Neural progenitor cell (in vitro differentiated cells): ENCODE measurements around the gene UQCR11. TPM values are rescaled to one million over a fixed set of nuclear protein-coding genes. Genes with fewer than 3 reads are reported as not detected.

Experiments used
- DNase-seq: peaks from one replicate; pipeline ENCODE4 v3.0.0-alpha.2; 2016; ENCODE audit warnings: low spot score
- H2AFZ ChIP-seq: fragments of 200-600 bp; sonication (generic); replicated peaks from 2 replicates; pipeline ENCODE4 v1.6.1; 2016; ENCODE audit warnings: antibody characterized with exemption
- H3F3A ChIP-seq: fragments of 200-600 bp; sonication (generic); 2 replicates; pipeline ENCODE4 v1.6.1; 2016; ENCODE audit warnings: antibody characterized with exemption, low read depth
- H3K27ac ChIP-seq: fragments of 200-600 bp; sonication (generic); 2 replicates; pipeline ENCODE4 v1.5.1; 2016; ENCODE audit warnings: mild to moderate bottlenecking
- H3K27me3 ChIP-seq: fragments of 200-600 bp; sonication (generic); 2 replicates; pipeline ENCODE4 v1.6.1; 2016; ENCODE audit warnings: mild to moderate bottlenecking, moderate library complexity
- H3K36me3 ChIP-seq: fragments of 200-600 bp; sonication (generic); 2 replicates; pipeline ENCODE4 v1.5.1; 2016
- H3K4me1 ChIP-seq: fragments of 200-600 bp; sonication (generic); 2 replicates; pipeline ENCODE4 v1.6.1; 2016; ENCODE audit warnings: mixed run types
- H3K4me2 ChIP-seq: fragments of 200-600 bp; sonication (generic); 2 replicates; pipeline ENCODE4 v1.6.1; 2016
- H3K4me3 ChIP-seq: fragments of 200-600 bp; sonication (generic); 2 replicates; pipeline ENCODE4 v1.5.1; 2016
- H3K79me2 ChIP-seq: fragments of 200-600 bp; sonication (generic); 2 replicates; pipeline ENCODE4 v1.6.1; 2016; ENCODE audit warnings: low read depth
- H3K9ac ChIP-seq: fragments of 200-600 bp; sonication (generic); 2 replicates; pipeline ENCODE4 v1.6.1; 2016
- H3K9me3 ChIP-seq: fragments of 200-600 bp; sonication (generic); 2 replicates; pipeline ENCODE4 v1.5.1; 2016; ENCODE audit warnings: low read depth
- H4K20me1 ChIP-seq: fragments of 200-600 bp; sonication (generic); 2 replicates; pipeline ENCODE4 v1.6.1; 2016; ENCODE audit warnings: low read depth
- H3K27ac Mint-ChIP-seq: 3 replicates; pipeline ENCODE4 v1.8.0; 2021; ENCODE audit warnings: mixed read lengths
- H3K27me3 Mint-ChIP-seq: 2 replicates; pipeline ENCODE4 v1.8.0; 2022; ENCODE audit warnings: low read depth, mild to moderate bottlenecking, inconsistent platforms, moderate library complexity, mixed read lengths; ENCODE audit not compliant: insufficient read depth
- H3K36me3 Mint-ChIP-seq: 3 replicates; pipeline ENCODE4 v1.8.0; 2021; ENCODE audit warnings: mixed read lengths
- H3K4me1 Mint-ChIP-seq: 3 replicates; pipeline ENCODE4 v1.8.0; 2021; ENCODE audit warnings: mixed read lengths
- H3K4me3 Mint-ChIP-seq: 3 replicates; pipeline ENCODE4 v1.8.0; 2021; ENCODE audit warnings: mild to moderate bottlenecking, moderate library complexity, mixed read lengths
- H3K9me3 Mint-ChIP-seq: 3 replicates; pipeline ENCODE4 v1.8.0; 2020; ENCODE audit warnings: mixed read lengths
- CTCF ChIP-seq: fragments of 200-600 bp; sonication (generic); IDR thresholded peaks from 2 replicates; pipeline ENCODE4 v1.5.1; 2017; ENCODE audit warnings: antibody characterized with exemption, mild to moderate bottlenecking
- EZH2 ChIP-seq: fragments of 200-600 bp; sonication (generic); IDR thresholded peaks from 2 replicates; pipeline ENCODE4 v1.6.1; 2017; ENCODE audit warnings: antibody characterized with exemption, mild to moderate bottlenecking, moderate library complexity
- EZH2phosphoT487 ChIP-seq: fragments of 200-600 bp; sonication (generic); IDR thresholded peaks from 2 replicates; pipeline ENCODE4 v1.6.1; 2017; ENCODE audit warnings: antibody characterized with exemption
- total RNA-seq: library from RNA; depleted of rRNA; stranded (reverse); fragments of >200 nt; gene quantifications from 2 replicates; pipeline ENCODE4 v1.2.3, GENCODE V29; 2015; ENCODE audit warnings: low replicate concordance

UQCR11 gene
- total RNA-seq, 1 donor from 2014 or later = 37.4 TPM

GRCh38 chr19:1613146-1613545, 7.9 kb upstream of the UQCR11 start:
- Mint-ChIP-seq H3K4me1 (no peaks in the 10 kb centered on the region), H3K27me3 (no peaks in the 10 kb centered on the region), H3K9me3 (peaks cover 2% of the 10 kb centered on the region), H3K36me3 (peaks cover 24% of the 10 kb centered on the region), H3K27ac (no peak overlapping the region), H3K4me3 (no peak overlapping the region)
- H3K27ac ChIP-seq = no peak overlapping the region
- no peak overlapping the region for H3K4me2 ChIP-seq
- peaks cover 39% of the 10 kb centered on the region for H4K20me1 ChIP-seq
- no peaks in the 10 kb centered on the region for H3K36me3 ChIP-seq
- H3K27me3 ChIP-seq = no peaks in the 10 kb centered on the region
- no peaks in the 10 kb centered on the region for H3K9me3 ChIP-seq
- no peak overlapping the region for H3K4me3 ChIP-seq
- H3K79me2 ChIP-seq = peaks cover 8% of the 10 kb centered on the region
- no peak for DNase-seq
- TF ChIP-seq EZH2 = no peak
- no peak for TF ChIP-seq EZH2phosphoT487
- no peak for TF ChIP-seq CTCF
- H3K4me1 ChIP-seq = no peaks in the 10 kb centered on the region
- H3K9ac ChIP-seq = no peak overlapping the region
- peaks cover 38% of the 10 kb centered on the region for H3F3A ChIP-seq
- H2AFZ ChIP-seq = no peak overlapping the region

- no peak for DNase-seq
- H3K27ac ChIP-seq = no peak overlapping the region
- no peaks in the 10 kb centered on the region for H3K27me3 Mint-ChIP-seq
- H3K4me1 Mint-ChIP-seq = no peaks in the 10 kb centered on the region
- H3K4me3 ChIP-seq = no peak overlapping the region
- TF ChIP-seq EZH2 = no peak
- TF ChIP-seq CTCF = no peak
- no peak for TF ChIP-seq EZH2phosphoT487
- no peaks in the 10 kb centered on the region for H3K36me3 ChIP-seq
- H4K20me1 ChIP-seq = peaks cover 32% of the 10 kb centered on the region
- H3K4me1 ChIP-seq = no peaks in the 10 kb centered on the region
- no peak overlapping the region for H3K4me3 Mint-ChIP-seq
- peaks cover 8% of the 10 kb centered on the region for H3K79me2 ChIP-seq
- H3K9me3 Mint-ChIP-seq = peaks cover 2% of the 10 kb centered on the region
- no peak overlapping the region for H3K9ac ChIP-seq
- no peak overlapping the region for H2AFZ ChIP-seq
- no peaks in the 10 kb centered on the region for H3K27me3 ChIP-seq
- H3F3A ChIP-seq = peaks cover 44% of the 10 kb centered on the region
- no peak overlapping the region for H3K4me2 ChIP-seq
- no peak overlapping the region for H3K27ac Mint-ChIP-seq
- no peaks in the 10 kb centered on the region for H3K9me3 ChIP-seq
- peaks cover 20% of the 10 kb centered on the region for H3K36me3 Mint-ChIP-seq
Measured at GRCh38 chr19:1612114-1613086, 7.1 kb upstream of the UQCR11 start.

- peak overlapping the region; percentile 49 for H3K4me3 Mint-ChIP-seq
- Histone ChIP-seq H3K27ac (no peak overlapping the region), H3K79me2 (no peaks in the 10 kb centered on the region), H3K4me2 (no peak overlapping the region), H3K4me1 (no peaks in the 10 kb centered on the region), H3K9ac (no peak overlapping the region), H2AFZ (no peak overlapping the region), H3F3A (peaks cover 51% of the 10 kb centered on the region), H3K27me3 (no peaks in the 10 kb centered on the region), H3K36me3 (no peaks in the 10 kb centered on the region), H3K4me3 (no peak overlapping the region), H4K20me1 (peaks cover 21% of the 10 kb centered on the region), H3K9me3 (no peaks in the 10 kb centered on the region)
- H3K4me1 Mint-ChIP-seq = peaks cover 2% of the 10 kb centered on the region
- peaks cover 5% of the 10 kb centered on the region for H3K27me3 Mint-ChIP-seq
- DNase-seq = no peak
- peaks cover 2% of the 10 kb centered on the region for H3K9me3 Mint-ChIP-seq
- no peak for TF ChIP-seq EZH2
- no peak overlapping the region for H3K27ac Mint-ChIP-seq
- peaks cover 13% of the 10 kb centered on the region for H3K36me3 Mint-ChIP-seq
Measured at GRCh38 chr19:1611353-1611752, 6.1 kb upstream of the UQCR11 start.

GRCh38 chr19:1610579-1610978, 5.3 kb upstream of the UQCR11 start:
- no peak overlapping the region for H2AFZ ChIP-seq
- no peak overlapping the region for H3K4me3 Mint-ChIP-seq
- peaks cover 7% of the 10 kb centered on the region for H3K36me3 Mint-ChIP-seq

More at GRCh38 chr19:1610579-1610978, 5.3 kb upstream of the UQCR11 start:
- Histone ChIP-seq H4K20me1 (peaks cover 16% of the 10 kb centered on the region), H3F3A (peaks cover 55% of the 10 kb centered on the region), H3K27ac (no peak overlapping the region), H3K27me3 (no peaks in the 10 kb centered on the region), H3K4me2 (no peak overlapping the region), H3K9ac (no peak overlapping the region), H3K4me3 (no peak overlapping the region), H3K79me2 (no peaks in the 10 kb centered on the region), H3K36me3 (no peaks in the 10 kb centered on the region), H3K9me3 (no peaks in the 10 kb centered on the region), H3K4me1 (no peaks in the 10 kb centered on the region)
- DNase-seq = no peak
- H3K9me3 Mint-ChIP-seq = no peaks in the 10 kb centered on the region
- H3K27me3 Mint-ChIP-seq = peaks cover 8% of the 10 kb centered on the region
- H3K4me1 Mint-ChIP-seq = peaks cover 6% of the 10 kb centered on the region
- no peak overlapping the region for H3K27ac Mint-ChIP-seq
- no peak for TF ChIP-seq CTCF
- TF ChIP-seq EZH2phosphoT487 = no peak
- TF ChIP-seq EZH2 = no peak
